Effector memory CD4-positive, alpha-beta T cell (primary cell): ENCODE data around the gene AKNA.

Source experiments
- DNase-seq, 3 donors: peaks; one replicate each; pipeline ENCODE4 v3.0.0-alpha.2; 2020
- H3K27ac ChIP-seq: 2 replicates; pipeline ENCODE4 v1.7.0; 2013; ENCODE audit warnings: mild to moderate bottlenecking, low read length, moderate library complexity; ENCODE audit not compliant: insufficient read depth, poor library complexity, severe bottlenecking
- H3K27me3 ChIP-seq: replicated peaks from 2 replicates; pipeline ENCODE4 v1.7.0; 2013; ENCODE audit warnings: mild to moderate bottlenecking, low read length; ENCODE audit not compliant: insufficient read depth, control insufficient read depth, poor library complexity, severe bottlenecking
- H3K36me3 ChIP-seq: 2 replicates; pipeline ENCODE4 v1.7.0; 2013; ENCODE audit warnings: mild to moderate bottlenecking, low read length, moderate library complexity; ENCODE audit not compliant: control insufficient read depth, insufficient read depth
- H3K4me1 ChIP-seq: 2 replicates; pipeline ENCODE4 v1.7.0; 2013; ENCODE audit warnings: low read length, mild to moderate bottlenecking; ENCODE audit not compliant: control insufficient read depth, insufficient read depth, poor library complexity, severe bottlenecking
- H3K4me3 ChIP-seq: 2 replicates; pipeline ENCODE4 v1.7.0; 2013; ENCODE audit warnings: low read length, low read depth, mild to moderate bottlenecking; ENCODE audit not compliant: insufficient read depth, poor library complexity, severe bottlenecking
- H3K9me3 ChIP-seq: 2 replicates; pipeline ENCODE4 v1.7.0; 2013; ENCODE audit warnings: mild to moderate bottlenecking, low read length, moderate library complexity; ENCODE audit not compliant: control insufficient read depth

Gene AKNA

GRCh38 chr9:114317665-114318357, 70.0 kb downstream of the AKNA start:
- peaks cover 5% of the 10 kb centered on the region for H3K27me3 ChIP-seq
- no peaks in the 10 kb centered on the region for H3K9me3 ChIP-seq
- no peak overlapping the region for H3K27ac ChIP-seq
- H3K4me3 ChIP-seq, result no peak overlapping the region
- no peaks in the 10 kb centered on the region for H3K4me1 ChIP-seq
- no peak for DNase-seq
- H3K36me3 ChIP-seq, result no peaks in the 10 kb centered on the region

DNA sequence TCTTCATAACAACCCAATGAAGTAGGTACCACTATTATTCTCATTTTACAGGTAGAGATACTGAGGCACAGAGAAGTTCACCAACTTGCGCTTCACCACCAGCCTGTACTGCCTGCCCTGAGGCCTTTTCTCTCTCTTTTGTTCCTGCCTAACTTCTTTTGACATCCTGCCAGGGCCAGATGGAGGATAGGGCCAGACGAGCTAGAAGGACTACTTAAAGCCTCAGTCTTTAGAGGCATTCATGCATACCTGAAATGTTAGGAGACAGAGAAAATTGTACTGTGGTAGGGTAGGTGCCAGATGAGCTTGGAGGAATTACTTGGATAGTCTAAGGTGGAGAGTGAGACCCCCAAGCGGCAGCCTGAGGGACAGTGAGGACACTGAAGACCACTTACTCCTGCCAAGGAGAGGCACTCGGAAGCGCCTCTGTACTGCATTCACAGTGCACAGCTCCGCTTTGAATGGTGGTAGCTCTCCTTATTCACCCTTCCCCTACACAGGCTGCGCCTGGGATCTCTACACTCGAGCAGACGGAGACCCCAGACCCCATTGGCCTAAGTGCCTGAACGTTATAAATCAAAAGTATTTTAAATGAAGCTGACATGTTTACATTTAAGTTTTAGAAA, 71.1 kb downstream of the AKNA start:
- Histone ChIP-seq H3K4me3 (no peak overlapping the region), H3K27ac (no peak overlapping the region), H3K9me3 (no peaks in the 10 kb centered on the region), H3K36me3 (no peaks in the 10 kb centered on the region), H3K4me1 (no peaks in the 10 kb centered on the region), H3K27me3 (peaks cover 5% of the 10 kb centered on the region)
- no peak for DNase-seq

- Histone ChIP-seq H3K27ac (no peak overlapping the region), H3K4me3 (no peak overlapping the region), H3K36me3 (no peaks in the 10 kb centered on the region), H3K27me3 (peaks cover 2% of the 10 kb centered on the region), H3K4me1 (no peaks in the 10 kb centered on the region), H3K9me3 (no peaks in the 10 kb centered on the region)
- DNase-seq, result no peak
Observed at GRCh38 chr9:114315723-114316363, 71.9 kb downstream of the AKNA start.

- Histone ChIP-seq H3K4me3 (no peak overlapping the region), H3K27me3 (peaks cover 2% of the 10 kb centered on the region), H3K9me3 (no peaks in the 10 kb centered on the region), H3K27ac (no peak overlapping the region), H3K4me1 (no peaks in the 10 kb centered on the region), H3K36me3 (no peaks in the 10 kb centered on the region)
- no peak for DNase-seq
Observed at GRCh38 chr9:114314881-114315722, 72.7 kb downstream of the AKNA start.

- Histone ChIP-seq H3K4me1 (no peaks in the 10 kb centered on the region), H3K27ac (no peak overlapping the region), H3K36me3 (no peaks in the 10 kb centered on the region), H3K9me3 (no peaks in the 10 kb centered on the region), H3K4me3 (no peak overlapping the region), H3K27me3 (peaks cover 2% of the 10 kb centered on the region)
- DNase-seq, result no peak
Observed at GRCh38 chr9:114314256-114314867, 73.4 kb downstream of the AKNA start.

GRCh38 chr9:114313186-114313585, 74.6 kb downstream of the AKNA start:
- DNase-seq, result no peak
- Histone ChIP-seq H3K36me3 (no peaks in the 10 kb centered on the region), H3K4me1 (no peaks in the 10 kb centered on the region), H3K4me3 (no peak overlapping the region), H3K27me3 (peaks cover 2% of the 10 kb centered on the region), H3K27ac (no peak overlapping the region), H3K9me3 (no peaks in the 10 kb centered on the region)

DNA sequence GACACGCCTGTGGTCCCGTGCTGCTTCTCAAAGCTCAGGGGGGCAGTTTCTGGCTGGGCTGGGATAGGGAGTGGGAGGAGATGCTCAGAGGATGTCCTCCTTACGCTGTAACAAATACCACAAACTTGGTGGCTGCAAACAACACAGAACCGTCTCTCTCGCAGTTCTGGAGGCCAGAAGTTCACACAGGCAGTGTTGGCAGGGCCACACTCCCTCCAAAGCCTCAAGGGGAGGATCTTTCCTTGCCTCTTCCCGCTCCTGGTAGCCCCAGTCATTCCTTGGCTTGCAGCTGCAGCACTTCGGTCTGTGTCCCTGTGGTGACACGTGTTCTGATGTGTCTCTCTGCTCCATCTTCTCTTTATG, 75.3 kb downstream of the AKNA start:
- no peak overlapping the region for H3K27ac ChIP-seq
- no peak for DNase-seq
- no peaks in the 10 kb centered on the region for H3K36me3 ChIP-seq
- H3K4me3 ChIP-seq, result no peak overlapping the region
- H3K4me1 ChIP-seq, result no peaks in the 10 kb centered on the region
- no peaks in the 10 kb centered on the region for H3K9me3 ChIP-seq
- H3K27me3 ChIP-seq, result peaks cover 2% of the 10 kb centered on the region

DNA sequence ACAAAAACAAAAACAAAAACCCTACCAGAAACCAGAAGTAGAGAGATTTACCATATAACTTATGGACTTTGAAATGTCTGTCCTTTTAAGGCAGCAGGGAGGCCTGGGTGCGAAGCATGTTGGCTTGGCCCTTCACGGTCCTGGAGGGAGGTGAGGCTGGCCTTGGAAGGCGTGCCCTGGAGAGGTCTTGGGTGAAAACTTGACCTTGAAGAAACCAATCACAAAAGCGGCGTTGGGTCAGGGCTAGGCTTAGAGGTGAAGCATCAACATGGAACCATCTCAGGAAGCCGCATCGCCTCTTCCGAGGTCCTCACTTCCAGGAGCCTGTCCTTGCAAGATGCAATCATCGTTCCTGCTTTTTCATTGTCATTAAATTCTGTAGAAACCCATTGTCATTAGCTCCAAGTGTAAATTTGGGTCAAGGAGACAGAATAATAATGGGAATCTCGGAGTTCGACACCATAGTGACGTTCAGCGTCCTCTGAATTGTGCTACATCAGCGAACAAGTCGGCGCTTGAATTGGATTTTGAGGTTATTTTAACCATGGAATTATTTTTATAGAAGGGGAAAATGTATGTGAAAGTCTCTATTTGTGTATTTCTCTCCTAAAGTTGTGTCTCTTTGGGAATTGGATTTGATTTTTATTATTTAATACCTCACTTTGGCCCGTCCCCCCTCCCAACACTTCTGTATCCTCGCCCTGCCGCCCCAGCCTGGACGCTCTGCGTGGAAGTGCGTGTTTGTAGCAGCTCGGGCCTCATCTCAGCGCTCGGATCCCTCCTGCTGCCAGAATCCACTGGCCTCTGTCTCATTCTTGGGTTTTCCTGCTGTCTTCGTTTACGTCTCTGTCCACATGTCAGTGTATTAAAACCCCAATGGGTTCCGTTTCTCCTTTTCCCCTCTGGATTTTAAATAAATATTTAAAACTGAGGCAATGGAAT, 75.9 kb downstream of the AKNA start:
- H3K27me3 ChIP-seq, result peaks cover 2% of the 10 kb centered on the region
- H3K4me1 ChIP-seq, result no peaks in the 10 kb centered on the region
- no peaks in the 10 kb centered on the region for H3K9me3 ChIP-seq
- no peak overlapping the region for H3K4me3 ChIP-seq
- no peak overlapping the region for H3K27ac ChIP-seq
- H3K36me3 ChIP-seq, result no peaks in the 10 kb centered on the region
- no peak for DNase-seq
